GM10847 (cell line): ENCODE results near the gene SDR39U1.

Source experiments
- POLR2A ChIP-seq: IDR thresholded peaks from 2 replicates; pipeline ENCODE4 v1.6.1; 2011; ENCODE audit not compliant: insufficient read length; ENCODE audit errors: extremely low read depth

The SDR39U1 gene

GRCh38 chr14:24442240-24443052 lies at the start of gene SDR39U1:
SDR39U1 (minus strand) TSS chr14:24442776; CDS start chr14:24442769, 7 bp downstream.
- TF ChIP-seq POLR2A = peak; percentile 65

DNA sequence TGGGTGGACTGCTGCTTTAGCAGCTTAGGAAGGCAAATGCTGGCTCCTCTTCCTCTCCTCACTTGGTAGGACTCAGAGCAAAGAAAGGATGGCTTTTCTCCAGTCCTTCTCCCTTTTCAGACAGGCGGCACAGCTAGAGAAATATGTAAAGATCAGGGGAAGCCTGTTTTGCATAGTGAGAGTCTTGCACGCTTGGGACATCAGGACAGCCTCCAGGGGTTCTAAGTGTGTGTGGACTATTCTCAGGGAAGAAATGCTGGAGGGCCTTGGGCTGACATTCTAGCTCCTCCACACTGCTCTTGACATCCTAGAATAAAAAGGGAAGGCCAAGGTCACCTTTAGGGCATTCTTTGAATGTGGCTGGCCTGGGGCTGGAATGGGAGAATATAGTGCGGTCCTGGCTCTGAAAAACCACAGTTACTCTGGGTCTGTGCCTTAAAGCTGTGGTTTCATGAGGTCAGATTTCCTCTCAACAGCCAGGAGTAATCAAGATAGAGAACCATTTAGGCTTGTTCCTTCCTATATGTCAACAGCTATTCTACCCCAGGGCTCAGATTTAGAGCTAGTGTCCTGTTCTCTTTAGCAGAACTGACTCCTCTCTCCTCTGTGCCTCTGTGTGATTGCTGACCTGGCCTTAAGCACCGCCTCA lies 41.2 kb upstream of the SDR39U1 start:
- no peak for TF ChIP-seq POLR2A

- TF ChIP-seq POLR2A = no peak
Observed at GRCh38 chr14:24481622-24482324, 39.2 kb upstream of the SDR39U1 start.

DNA sequence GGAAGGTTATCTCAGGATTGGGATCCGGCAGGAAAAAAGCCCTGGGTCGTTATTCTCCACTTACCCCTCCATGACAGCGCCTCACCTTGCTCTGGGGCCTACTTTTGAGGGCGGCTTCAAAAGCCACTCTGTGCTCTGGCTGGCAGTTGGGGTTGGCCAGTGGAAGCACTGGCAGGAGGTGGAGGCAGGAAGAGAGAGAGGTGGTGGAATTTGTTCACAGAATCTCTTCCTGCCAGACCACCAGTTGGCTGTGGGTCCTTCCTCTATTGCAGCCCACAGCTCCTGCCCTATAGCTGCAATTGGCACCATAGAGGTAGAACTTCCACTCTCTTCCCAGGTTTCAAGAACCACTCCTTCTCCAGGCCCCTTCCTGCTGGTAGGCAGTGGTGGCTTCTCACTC lies 32.7 kb upstream of the SDR39U1 start:
- no peak for TF ChIP-seq POLR2A

- no peak for TF ChIP-seq POLR2A
Observed at GRCh38 chr14:24473211-24473610, 30.6 kb upstream of the SDR39U1 start.

DNA sequence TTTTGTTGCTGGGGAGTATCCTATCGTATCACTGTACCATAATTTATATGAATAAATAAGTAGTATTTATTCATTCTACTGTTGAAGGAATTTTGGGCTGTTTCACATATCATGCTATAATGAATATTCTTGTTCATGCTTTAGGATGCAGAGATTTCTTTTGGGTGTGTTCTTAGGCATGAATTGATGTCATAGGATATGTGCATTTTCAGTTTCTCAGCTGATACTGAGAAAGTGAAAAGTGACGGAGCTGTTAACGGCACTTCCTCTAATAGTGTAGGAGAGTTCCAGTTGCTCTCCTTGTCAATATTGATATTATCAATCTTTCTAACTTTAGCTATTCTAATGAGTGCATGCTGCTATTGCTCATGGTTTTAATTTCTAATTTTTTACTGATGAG lies 23.2 kb upstream of the SDR39U1 start:
- no peak for TF ChIP-seq POLR2A

GRCh38 chr14:24465368-24465767 lies 22.8 kb upstream of the SDR39U1 start:
- TF ChIP-seq POLR2A = no peak

DNA sequence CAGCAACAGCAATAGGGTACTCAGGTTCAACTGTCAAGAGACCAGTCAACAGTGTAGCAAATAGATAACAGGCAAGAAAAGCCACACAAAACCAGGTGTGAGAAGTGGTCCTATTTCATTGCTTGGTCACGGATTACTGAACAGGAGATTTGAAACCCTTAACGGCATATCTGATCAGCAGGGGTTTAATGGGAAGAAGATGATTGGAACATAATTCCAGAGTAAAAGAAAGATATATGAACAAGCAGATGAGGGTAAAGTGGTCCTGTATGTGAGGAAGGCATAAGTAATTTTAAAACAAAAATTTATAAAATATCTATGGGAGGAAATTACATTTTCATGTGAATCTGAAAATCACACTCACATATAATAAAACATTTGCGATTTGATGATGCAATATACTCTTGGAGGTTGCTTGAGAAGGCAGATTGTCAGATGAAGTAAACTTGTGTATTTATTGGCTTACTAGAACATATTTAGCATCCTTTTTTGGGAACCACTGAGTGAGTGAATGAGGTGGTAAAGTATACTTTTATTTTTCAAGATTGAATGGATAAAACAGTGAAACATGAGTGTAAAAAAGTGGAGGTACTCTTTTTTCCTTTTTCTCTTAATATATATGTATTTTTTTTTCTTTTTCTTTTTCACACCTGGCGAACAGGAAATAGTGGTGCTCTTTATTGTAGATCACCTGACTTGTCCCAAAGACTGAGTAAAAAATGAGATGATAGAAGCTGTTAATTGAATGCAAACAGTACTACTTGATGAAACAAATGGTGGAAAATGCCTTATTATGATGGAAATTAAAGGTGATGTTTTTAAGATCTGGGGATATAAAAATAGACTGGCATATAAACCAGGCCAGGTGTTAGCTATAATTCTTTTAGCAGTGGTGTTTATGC lies 21.6 kb upstream of the SDR39U1 start:
- TF ChIP-seq POLR2A = no peak

DNA sequence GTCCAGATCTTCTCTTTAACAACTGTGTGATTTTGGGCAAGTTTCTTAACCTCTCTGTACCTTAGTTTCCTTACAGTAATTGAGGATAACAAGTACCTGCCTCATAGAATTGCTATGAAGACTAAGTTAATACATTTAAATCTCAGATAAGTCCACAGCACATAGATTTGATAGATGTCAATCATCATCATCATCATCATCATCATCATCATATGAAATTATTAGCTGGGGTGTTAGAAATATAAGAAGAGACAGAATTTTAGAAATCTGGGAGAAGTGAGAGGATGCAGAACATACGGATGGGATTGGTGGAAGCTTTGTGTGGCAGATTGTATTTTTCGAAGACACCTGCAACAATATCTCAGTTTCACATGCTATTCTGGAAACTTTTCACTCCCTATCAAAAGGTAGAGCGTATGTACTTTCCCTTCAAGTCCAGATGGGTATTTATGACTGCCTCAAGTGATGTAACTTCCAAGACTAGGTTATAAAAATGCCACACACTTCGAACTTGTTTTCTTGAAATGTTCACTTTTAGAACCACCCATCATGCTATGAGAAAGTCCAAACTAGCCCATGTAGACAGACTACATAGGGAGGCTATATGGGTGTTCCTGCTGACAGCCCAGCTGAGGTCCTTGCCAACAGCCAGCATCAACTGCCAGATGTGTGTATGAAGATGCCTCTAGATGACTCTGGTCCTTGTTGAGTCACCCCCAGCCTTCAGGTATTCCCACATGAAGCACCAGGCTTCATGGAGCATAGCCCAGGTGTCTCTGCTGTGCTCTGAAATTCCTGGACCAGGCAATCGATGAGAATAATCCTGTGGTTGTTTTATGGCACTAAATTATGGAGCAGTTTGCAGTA lies 20.7 kb upstream of the SDR39U1 start:
- no peak for TF ChIP-seq POLR2A

DNA sequence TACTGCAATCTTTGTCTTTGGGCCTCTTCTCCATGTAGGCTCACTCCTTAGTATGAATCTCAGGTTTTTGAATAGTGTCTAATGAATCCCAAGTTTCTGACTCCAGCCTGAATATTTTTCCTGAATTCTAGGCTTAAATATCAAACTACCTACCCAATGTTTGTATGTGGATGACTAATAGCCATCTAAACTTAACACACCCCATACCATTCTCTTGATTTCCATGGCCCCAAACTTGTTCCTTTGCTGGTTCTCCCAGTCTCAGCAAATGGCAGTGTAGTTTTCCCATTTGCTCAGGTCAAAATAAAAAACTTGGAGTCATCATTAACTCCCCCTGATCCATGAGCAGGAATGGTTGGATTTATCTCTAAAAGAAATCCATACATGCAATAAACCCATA lies 18.8 kb upstream of the SDR39U1 start:
- TF ChIP-seq POLR2A = no peak

- TF ChIP-seq POLR2A = no peak
Observed at GRCh38 chr14:24459331-24459730, 16.8 kb upstream of the SDR39U1 start.

- no peak for TF ChIP-seq POLR2A
Observed at GRCh38 chr14:24458736-24459135, 16.2 kb upstream of the SDR39U1 start.

DNA sequence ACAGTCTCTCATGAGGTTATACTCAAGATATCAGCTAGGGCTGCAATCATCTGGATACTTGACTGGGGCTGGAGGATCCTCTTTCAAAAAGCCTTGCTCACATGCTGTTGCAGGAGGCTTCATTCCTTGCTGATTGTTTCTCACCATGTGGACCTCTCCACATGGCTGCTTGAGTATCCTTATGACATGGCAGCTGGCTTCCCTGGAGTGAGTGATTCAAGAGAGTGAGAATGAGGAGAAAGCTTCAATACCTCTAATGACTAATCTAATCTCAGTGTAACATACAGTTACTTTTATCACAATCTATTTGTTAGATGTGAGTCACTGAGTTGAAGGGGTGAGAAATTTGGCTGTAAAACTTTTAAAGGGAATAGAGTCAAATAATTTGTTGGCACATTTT lies 14.4 kb upstream of the SDR39U1 start:
- no peak for TF ChIP-seq POLR2A

- no peak for TF ChIP-seq POLR2A
Observed at GRCh38 chr14:24443053-24443665, 583 bp upstream of the SDR39U1 start.
